NOMO-1 treated with DMSO at 0.1 percent for 48 hours (cell line): ENCODE results near the gene MYH9.
A peak's percentile ranks its signal among the peaks of the same experiment; 100 is the strongest.

ENCODE experiments used
- DNase-seq: peaks from one replicate; lab custom pipeline; 2025; ENCODE audit not compliant: unreplicated experiment; lab: John Stamatoyannopoulos, UW

Gene MYH9

GRCh38 chr22:36234919-36235318 is 152.8 kb downstream of the MYH9 start:
- no peak for DNase-seq

- DNase-seq, result no peak
Measured at GRCh38 chr22:36234213-36234612, 153.6 kb downstream of the MYH9 start.

GRCh38 chr22:36233796-36234195 is 154.0 kb downstream of the MYH9 start:
- no peak for DNase-seq

GRCh38 chr22:36232715-36233401 is 154.9 kb downstream of the MYH9 start:
- DNase-seq, result peak; percentile 36
